Fibroblast of lung (primary cell): ENCODE data around the gene PDE4D. TPM values are rescaled to one million over a fixed set of nuclear protein-coding genes. Genes with fewer than 3 reads are reported as not detected.

Experiments
- DNase-seq, 2 donors: peaks; one replicate each; pipeline versions ENCODE4 v3.0.0 to v3.0.0-alpha.2; 2010; ENCODE audit warnings: low read depth in 2 of 2
- H2AFZ ChIP-seq: 2 replicates; pipeline ENCODE4 v1.5.1; 2012; ENCODE audit warnings: low read length, control low read depth, inconsistent platforms
- H3K27ac ChIP-seq: 2 replicates; pipeline ENCODE4 v1.5.1; 2011; ENCODE audit warnings: low read length, control low read depth; ENCODE audit not compliant: insufficient read depth
- H3K27me3 ChIP-seq: 2 replicates; pipeline ENCODE4 v1.5.1; 2011; ENCODE audit warnings: mild to moderate bottlenecking, low read length; ENCODE audit not compliant: control insufficient read depth, insufficient read depth
- H3K36me3 ChIP-seq: 2 replicates; pipeline ENCODE4 v1.5.1; 2011; ENCODE audit warnings: low read length; ENCODE audit not compliant: control insufficient read depth, insufficient read depth
- H3K4me1 ChIP-seq: 2 replicates; pipeline ENCODE4 v1.5.1; 2011; ENCODE audit warnings: low read length; ENCODE audit not compliant: control insufficient read depth, insufficient read depth; ENCODE audit errors: extremely low read depth
- H3K4me2 ChIP-seq: 2 replicates; pipeline ENCODE4 v1.5.1; 2011; ENCODE audit warnings: low read length, control low read depth; ENCODE audit not compliant: insufficient read depth; ENCODE audit errors: extremely low read depth
- H3K4me3 ChIP-seq, 4 experiments: fragments of 200-600 bp in 1 of 4; sonication (generic) in 1 of 4; replicated peaks in 1 of 4; 2 replicates each; pipeline ENCODE4 v1.5.1; 2011 to 2016; ENCODE audit warnings: low read length in 4 of 4, low read depth in 3 of 4, mild to moderate bottlenecking in 3 of 4, control low read depth in 2 of 4, inconsistent platforms in 1 of 4, mixed read lengths in 1 of 4; ENCODE audit not compliant: insufficient read depth in 1 of 4; ENCODE audit errors: control extremely low read depth in 1 of 4
- H3K79me2 ChIP-seq: 2 replicates; pipeline ENCODE4 v1.5.1; 2012; ENCODE audit warnings: mild to moderate bottlenecking, low read length, inconsistent platforms; ENCODE audit not compliant: control insufficient read depth, insufficient read depth
- H3K9ac ChIP-seq: 2 replicates; pipeline ENCODE4 v1.5.1; 2011; ENCODE audit warnings: mild to moderate bottlenecking, low read length, control low read depth; ENCODE audit not compliant: insufficient read depth
- H3K9me3 ChIP-seq: 2 replicates; pipeline ENCODE4 v1.5.1; 2012; ENCODE audit warnings: low read depth, low read length; ENCODE audit not compliant: control insufficient read depth, insufficient read depth
- H4K20me1 ChIP-seq: 2 replicates; pipeline ENCODE4 v1.5.1; 2011; ENCODE audit warnings: low read length; ENCODE audit not compliant: control insufficient read depth, insufficient read depth; ENCODE audit errors: extremely low read depth
- CTCF ChIP-seq, 2 donors: IDR thresholded peaks in 1 of 2; conservative IDR thresholded peaks in 1 of 2; 1 replicate in 1 of 2; 2 replicates in 1 of 2; pipeline ENCODE4 v1.5.1; 2011 to 2012; ENCODE audit warnings: low read length in 2 of 2, control low read depth in 1 of 2, inconsistent platforms in 1 of 2, low read depth in 1 of 2, mild to moderate bottlenecking in 1 of 2
- EZH2 ChIP-seq: IDR thresholded peaks from 2 replicates; pipeline ENCODE4 v1.5.1; 2012; ENCODE audit warnings: low read length, control low read depth, mild to moderate bottlenecking; ENCODE audit errors: missing control alignments
- polyA plus RNA-seq, 2 donors: library from polyadenylated mRNA; depleted of rRNA in 1 of 2; stranded (reverse) in 1 of 2; unstranded in 1 of 2; fragments of >200 nt; gene quantifications; 2 replicates each; pipeline ENCODE4 v1.2.1, GENCODE V29; 2011 to 2012; ENCODE audit warnings: missing spikeins in 1 of 2
- total RNA-seq: library from RNA; depleted of rRNA; stranded (reverse); fragments of >200 nt; gene quantifications from 2 replicates; pipeline ENCODE4 v1.2.1, GENCODE V29; 2014

Gene PDE4D
- total and polyA plus RNA-seq, 2 donors (not counting 1 experiment from before 2014, with no cell fraction given): 2.1 to 8.3 TPM

GRCh38 chr5:59711310-59711709 lies 182.2 kb downstream of the PDE4D start:
- Histone ChIP-seq H3K9me3 (no peaks in the 10 kb centered on the region), H3K4me2 (no peak overlapping the region)
- peak; percentile 28 to 29 for DNase-seq

GRCh38 chr5:59709846-59710245 lies 183.7 kb downstream of the PDE4D start:
- H3K27ac ChIP-seq: no peak overlapping the region
- H3K9ac ChIP-seq: no peak overlapping the region
- H4K20me1 ChIP-seq: no peaks in the 10 kb centered on the region
- H3K4me1 ChIP-seq: peaks cover 2% of the 10 kb centered on the region
- no peaks in the 10 kb centered on the region for H3K79me2 ChIP-seq
- H3K4me3 ChIP-seq: no peak overlapping the region
- TF ChIP-seq CTCF (conservative IDR thresholded peaks at IDR 0.05 in 1 of 2, IDR thresholded peaks at IDR 0.05 in 1 of 2; ENCODE audit: low read depth in 1 of 2, low read length in 2 of 2): no peak
- no peak for TF ChIP-seq EZH2
- no peaks in the 10 kb centered on the region for H3K9me3 ChIP-seq
- no peaks in the 10 kb centered on the region for H3K27me3 ChIP-seq
- peak overlapping the region; percentile 23 for H3K4me2 ChIP-seq
- no peak overlapping the region for H2AFZ ChIP-seq
- H3K36me3 ChIP-seq: no peaks in the 10 kb centered on the region
- peak; percentile 79 to 88 for DNase-seq

More at GRCh38 chr5:59711310-59711709, 182.2 kb downstream of the PDE4D start:
- H3K27ac ChIP-seq: no peak overlapping the region
- H3K27me3 ChIP-seq: no peaks in the 10 kb centered on the region
- H3K36me3 ChIP-seq: no peaks in the 10 kb centered on the region
- TF ChIP-seq EZH2: no peak
- no peak for TF ChIP-seq CTCF (conservative IDR thresholded peaks at IDR 0.05 in 1 of 2, IDR thresholded peaks at IDR 0.05 in 1 of 2; ENCODE audit: low read depth in 1 of 2, low read length in 2 of 2)
- H3K4me1 ChIP-seq: peaks cover 2% of the 10 kb centered on the region
- H3K4me3 ChIP-seq: no peak overlapping the region
- no peak overlapping the region for H2AFZ ChIP-seq
- H4K20me1 ChIP-seq: no peaks in the 10 kb centered on the region
- H3K79me2 ChIP-seq: no peaks in the 10 kb centered on the region
- no peak overlapping the region for H3K9ac ChIP-seq

GRCh38 chr5:59709346-59709821 lies 184.1 kb downstream of the PDE4D start:
- no peaks in the 10 kb centered on the region for H4K20me1 ChIP-seq
- no peak overlapping the region for H3K27ac ChIP-seq
- H3K79me2 ChIP-seq: no peaks in the 10 kb centered on the region
- no peak overlapping the region for H2AFZ ChIP-seq
- DNase-seq: peak in 1 of 2 donors; percentile 4
- TF ChIP-seq CTCF (conservative IDR thresholded peaks at IDR 0.05 in 1 of 2, IDR thresholded peaks at IDR 0.05 in 1 of 2; ENCODE audit: low read depth in 1 of 2, low read length in 2 of 2) (no peak), EZH2 (no peak)
- no peaks in the 10 kb centered on the region for H3K27me3 ChIP-seq
- no peak overlapping the region for H3K4me2 ChIP-seq
- no peak overlapping the region for H3K4me3 ChIP-seq
- H3K4me1 ChIP-seq: peaks cover 2% of the 10 kb centered on the region
- no peak overlapping the region for H3K9ac ChIP-seq
- no peaks in the 10 kb centered on the region for H3K9me3 ChIP-seq
- no peaks in the 10 kb centered on the region for H3K36me3 ChIP-seq
